NB4 (cell line): ENCODE data around the gene EME1.
A peak's percentile ranks its signal among the peaks of the same experiment; 100 is the strongest.

Source experiments
- DNase-seq: peaks from one replicate; pipeline ENCODE4 v3.0.0; 2010; ENCODE audit warnings: low read depth
- H3K4me3 ChIP-seq: one replicate; pipeline ENCODE4 v1.5.1; 2011; ENCODE audit warnings: mild to moderate bottlenecking, low read depth, low read length, moderate library complexity
- CTCF ChIP-seq: IDR thresholded peaks from one replicate; pipeline ENCODE4 v1.5.1; 2012; ENCODE audit warnings: low read depth, low read length
- MYC ChIP-seq: IDR thresholded peaks from 2 replicates; pipeline ENCODE4 v1.6.1; 2011; ENCODE audit warnings: low read depth, low read length
- POLR2A ChIP-seq: IDR thresholded peaks from 2 replicates; pipeline ENCODE4 v1.6.1; 2011; ENCODE audit warnings: mild to moderate bottlenecking; ENCODE audit not compliant: insufficient read length; ENCODE audit errors: extremely low read depth
- TF ChIP-seq, protein P1 (sequence below): IDR thresholded peaks from 2 replicates; pipeline ENCODE4 v1.6.1; 2011; ENCODE audit warnings: low read depth, low read length

Gene EME1

DNA sequence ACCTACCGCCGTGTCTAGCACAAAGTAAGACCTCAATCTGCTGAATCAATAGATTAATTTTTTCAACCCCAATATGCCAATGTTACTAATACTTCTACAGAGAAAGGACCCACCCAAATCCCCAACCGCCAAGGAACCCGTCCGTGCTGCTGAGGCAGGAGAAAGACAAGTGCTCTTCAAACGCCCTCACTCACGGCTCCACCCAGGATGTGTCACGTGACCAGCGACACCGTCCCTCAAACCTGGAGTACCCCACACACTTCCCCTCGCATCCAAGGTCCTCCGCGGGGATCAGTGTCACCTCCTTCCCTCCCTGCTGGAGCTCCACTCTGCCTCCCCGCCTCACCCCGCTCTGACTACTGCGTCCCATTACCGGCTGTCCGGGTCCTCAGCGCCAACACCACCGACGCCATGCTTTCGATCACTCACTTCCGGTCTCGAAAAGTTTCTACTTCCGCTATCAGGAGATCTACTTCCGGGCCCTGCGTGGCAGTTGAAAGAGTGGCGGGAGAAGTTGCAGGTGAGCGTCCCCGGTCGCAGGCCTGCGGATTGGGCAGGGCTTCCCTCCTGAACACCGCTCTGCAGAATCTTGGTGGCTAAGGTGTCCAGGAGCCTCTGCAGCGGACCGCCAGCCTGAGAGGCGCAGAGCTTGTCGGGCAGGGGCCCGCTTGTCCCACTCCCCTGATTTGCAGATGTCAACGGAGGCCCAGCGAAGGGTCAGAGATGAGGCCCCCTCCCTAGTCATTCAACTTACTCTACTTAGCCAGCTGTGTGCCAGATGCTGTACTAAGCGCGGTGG is at the start of gene EME1, which contains the start of gene MRPL27:
TSS of gene EME1 (plus strand) at position 472 of the 799 bp plus-strand sequence. CDS start 1,980 bp downstream, outside the sequence.
TSS of gene MRPL27 (minus strand) at position 427 of the 799 bp plus-strand sequence. CDS start at position 413, 14 bp downstream.
- peak; percentile 90 for DNase-seq
- H3K4me3 ChIP-seq, result peak within 1 kb of the TSS; percentile 99
- peak; percentile 86 for TF ChIP-seq POLR2A
- peak; percentile 95 for TF ChIP-seq MYC
- TF ChIP-seq, protein P1, sequence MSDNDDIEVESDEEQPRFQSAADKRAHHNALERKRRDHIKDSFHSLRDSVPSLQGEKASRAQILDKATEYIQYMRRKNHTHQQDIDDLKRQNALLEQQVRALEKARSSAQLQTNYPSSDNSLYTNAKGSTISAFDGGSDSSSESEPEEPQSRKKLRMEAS, result peak; percentile 84
- TF ChIP-seq CTCF, result no peak

GRCh38 chr17:50325906-50326305 is 47.1 kb upstream of the EME1 start:
- DNase-seq, result no peak
- TF ChIP-seq POLR2A (no peak), MYC (no peak), CTCF (no peak)
- TF ChIP-seq, protein P1, result no peak
- no peak overlapping the region for H3K4me3 ChIP-seq

- TF ChIP-seq, protein P1, result no peak
- TF ChIP-seq CTCF, result no peak
- TF ChIP-seq POLR2A, result no peak
- no peak for TF ChIP-seq MYC
- no peak overlapping the region for H3K4me3 ChIP-seq
- no peak for DNase-seq
Observed at GRCh38 chr17:50326831-50327364, 46.1 kb upstream of the EME1 start.

DNA sequence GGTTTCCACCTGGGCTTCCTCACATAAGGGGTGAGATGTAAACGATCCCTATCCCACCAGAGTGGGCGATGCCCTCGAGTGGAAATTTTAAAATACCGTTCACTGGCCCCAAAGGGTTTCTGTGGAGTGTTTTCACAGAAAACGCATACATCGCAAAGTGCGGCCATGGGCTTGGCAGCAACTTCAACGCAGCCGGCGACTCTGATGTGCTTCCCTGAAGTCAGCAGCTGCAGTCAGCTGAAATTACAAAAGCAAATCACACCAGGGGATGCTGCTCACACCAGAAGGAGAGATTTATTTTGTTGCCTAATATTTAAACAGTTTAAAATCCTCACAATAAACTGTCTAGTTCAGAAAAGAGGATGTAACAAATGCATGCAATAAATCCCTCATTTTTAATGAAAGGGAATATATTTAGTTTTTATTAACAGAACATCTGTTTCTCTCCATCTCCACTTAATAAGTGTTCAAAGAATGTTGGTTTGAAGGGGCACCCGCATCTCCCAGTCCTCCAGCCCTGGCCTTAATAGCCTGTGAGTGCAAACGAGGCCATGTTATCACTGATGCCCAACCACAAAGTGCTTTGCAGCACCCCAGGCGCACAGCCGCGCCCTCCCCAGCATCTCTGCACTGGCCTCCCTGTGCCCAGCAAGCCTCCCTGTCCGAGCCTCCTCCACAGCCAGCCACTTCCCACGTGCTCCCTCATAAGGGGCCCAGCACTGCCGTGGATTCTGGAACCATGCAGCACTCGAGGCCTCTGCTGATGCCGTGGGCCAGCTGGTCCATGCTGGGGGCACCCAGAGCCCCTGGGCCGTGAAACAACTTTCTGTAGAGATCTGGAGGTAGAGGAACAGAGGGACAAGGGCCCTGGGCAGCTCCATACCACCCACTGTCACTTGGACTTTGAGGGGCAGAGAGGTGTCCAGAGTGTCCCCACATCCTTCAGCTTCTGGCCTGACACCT is 44.4 kb upstream of the EME1 start:
- TF ChIP-seq MYC (no peak), CTCF (no peak), POLR2A (no peak)
- TF ChIP-seq, protein P1, result no peak
- H3K4me3 ChIP-seq, result no peak overlapping the region
- no peak for DNase-seq

- TF ChIP-seq, protein P1, result no peak
- TF ChIP-seq POLR2A (no peak), CTCF (no peak), MYC (no peak)
- H3K4me3 ChIP-seq, result no peak overlapping the region
- no peak for DNase-seq
Observed at GRCh38 chr17:50329716-50330115, 43.3 kb upstream of the EME1 start.
